K562 (cell line): Measurements from ENCODE around the gene PRTN3.

Source experiments
- BHLHE40 ChIP-seq: IDR thresholded peaks from 2 replicates; pipeline ENCODE4 v1.6.1; 2011; ENCODE audit warnings: low read length, improper control_type of control experiment
- CREM ChIP-seq: IDR thresholded peaks from 2 replicates; pipeline ENCODE4 v1.6.1; 2014; ENCODE audit warnings: antibody characterized with exemption, low read depth
- NCOA1 ChIP-seq: fragments of 450-650 bp; IDR thresholded peaks from 2 replicates; pipeline ENCODE4 v1.6.1; 2016; ENCODE audit warnings: low read depth
- POLR2A ChIP-seq: fragments of 450-650 bp; conservative IDR thresholded peaks from 2 replicates; pipeline ENCODE4 v1.6.1; 2016

DNA sequence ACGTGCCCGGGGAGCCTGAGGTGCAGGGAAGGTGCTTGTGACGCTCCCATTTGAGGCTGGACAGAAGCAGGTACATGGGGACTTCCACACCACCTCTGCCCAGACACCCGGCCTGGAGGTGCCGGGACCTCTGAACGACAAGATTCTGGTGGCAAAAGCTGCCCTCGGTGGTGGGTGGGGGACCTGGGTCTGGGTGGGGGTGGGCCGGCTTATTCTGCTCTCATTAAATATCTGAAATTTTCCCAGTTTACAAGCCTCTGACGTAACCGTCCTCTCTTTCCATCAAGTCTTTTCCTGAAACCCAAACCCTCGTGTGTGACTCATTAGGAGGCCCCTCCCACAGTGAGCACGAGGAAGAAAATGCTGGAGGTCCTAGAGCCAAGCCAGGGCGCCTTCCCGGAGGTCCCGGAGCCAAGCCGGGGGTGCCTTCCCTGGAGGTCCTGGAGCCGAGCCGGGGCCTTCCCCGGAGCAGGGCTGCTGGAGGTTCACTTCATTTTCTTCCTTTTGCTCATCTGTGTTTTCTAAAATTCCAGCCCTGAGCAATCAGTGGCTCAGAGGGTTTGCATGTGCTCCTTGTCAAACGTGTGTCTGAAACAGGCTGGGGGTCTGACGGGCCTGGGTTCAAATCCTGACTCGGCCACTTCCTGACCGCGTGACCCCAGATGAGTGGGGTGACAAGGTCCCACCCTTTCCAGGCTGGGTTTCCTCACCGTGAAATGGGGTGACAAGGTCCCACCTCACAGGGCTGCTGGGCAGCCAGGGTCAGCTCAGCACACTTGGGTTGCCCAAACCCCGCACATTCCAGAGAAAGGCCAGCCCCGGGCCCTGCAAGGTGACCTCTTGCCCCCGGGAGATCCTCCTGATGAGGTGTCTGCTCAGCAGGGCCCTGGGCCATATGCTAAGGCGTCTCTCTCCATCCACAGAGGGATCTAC, 28.7 kb downstream of the PRTN3 start:
- TF ChIP-seq CREM (no peak), POLR2A (peak; percentile 68; the same call in 1 of the 2 replicates), NCOA1 (no peak), BHLHE40 (no peak)
